K562 (cell line): ENCODE data around the gene HDAC3. TPM values are rescaled to one million over a fixed set of nuclear protein-coding genes. Genes with fewer than 3 reads are reported as not detected.

ENCODE experiments used
- ATF7 ChIP-seq: fragments of 450-650 bp; IDR thresholded peaks from 2 replicates; pipeline ENCODE4 v1.7.1; 2014; ENCODE audit warnings: mild to moderate bottlenecking, moderate library complexity
- HMGN3 ChIP-seq: IDR thresholded peaks from 2 replicates; pipeline ENCODE4 v1.6.1; 2011; ENCODE audit warnings: borderline replicate concordance, low read depth, mild to moderate bottlenecking, mixed read lengths, low read length; ENCODE audit not compliant: insufficient read length; ENCODE audit errors: extremely low read depth
- RCOR1 ChIP-seq, 2 experiments: IDR thresholded peaks; 2 replicates each; pipeline ENCODE4 v1.6.1; 2012; ENCODE audit warnings: low read depth in 2 of 2, low read length in 2 of 2, borderline replicate concordance in 1 of 2, improper control_type of control experiment in 1 of 2
- RREB1 ChIP-seq: fragments of 250-450 bp; sonication (Bioruptor Pico); IDR thresholded peaks from 2 replicates; pipeline ENCODE4 v1.4.0; 2020
- polyA plus RNA-seq, 8 experiments: library from polyadenylated mRNA; depleted of rRNA in 4 of 8; stranded (reverse) in 5 of 8; unstranded in 3 of 8; fragments of >200 nt; fragmentation: Nextera tagmentation in 2 of 8; fragmentation: Illumina TruSeq in 1 of 8; extraction: Ambion mirVana in 2 of 8; extraction: Trizol in 1 of 8; gene quantifications; 2 replicates each; pipeline versions ENCODE4 v1.2.1 to v1.2.3, GENCODE V29; 2011 to 2014; ENCODE audit warnings: inconsistent platforms in 1 of 8, missing spikeins in 1 of 8
- total RNA-seq, 7 experiments: library from RNA; depleted of rRNA in 6 of 7; stranded (reverse); fragments of >200 nt in 6 of 7; fragmentation: Illumina TruSeq in 2 of 7; extraction: Trizol in 2 of 7; gene quantifications; 2 replicates each; pipeline versions ENCODE4 v1.2.1 to v1.2.3, GENCODE V29; 2011 to 2021; ENCODE audit warnings: low replicate concordance in 1 of 7
- TF ChIP-seq, protein P1 (sequence below): fragments of 200-800 bp; sonication (Bioruptor generic); IDR thresholded peaks from 2 replicates; pipeline ENCODE4 v1.6.1; 2017; ENCODE audit warnings: missing genetic modification characterization, missing compliant biosample characterization
- TF ChIP-seq, protein P2 (sequence below): fragments of 450-650 bp; IDR thresholded peaks from 2 replicates; pipeline ENCODE4 v1.6.1; 2016; ENCODE audit warnings: mild to moderate bottlenecking, moderate library complexity

HDAC3 gene
- total and polyA plus RNA-seq, 9 of the 15 experiments (the other 6 are each of a cell fraction or from before 2014, with no cell fraction given) = 89.7 to 191 (median 119) TPM

- TF ChIP-seq, protein P1, sequence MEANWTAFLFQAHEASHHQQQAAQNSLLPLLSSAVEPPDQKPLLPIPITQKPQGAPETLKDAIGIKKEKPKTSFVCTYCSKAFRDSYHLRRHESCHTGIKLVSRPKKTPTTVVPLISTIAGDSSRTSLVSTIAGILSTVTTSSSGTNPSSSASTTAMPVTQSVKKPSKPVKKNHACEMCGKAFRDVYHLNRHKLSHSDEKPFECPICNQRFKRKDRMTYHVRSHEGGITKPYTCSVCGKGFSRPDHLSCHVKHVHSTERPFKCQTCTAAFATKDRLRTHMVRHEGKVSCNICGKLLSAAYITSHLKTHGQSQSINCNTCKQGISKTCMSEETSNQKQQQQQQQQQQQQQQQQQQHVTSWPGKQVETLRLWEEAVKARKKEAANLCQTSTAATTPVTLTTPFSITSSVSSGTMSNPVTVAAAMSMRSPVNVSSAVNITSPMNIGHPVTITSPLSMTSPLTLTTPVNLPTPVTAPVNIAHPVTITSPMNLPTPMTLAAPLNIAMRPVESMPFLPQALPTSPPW (CRISPR knock-in tag) = peak; percentile 95
- TF ChIP-seq HMGN3 = peak; percentile 66
- peak in 1 of 2 experiments; percentile 73; a peak in 2 of 4 replicates for TF ChIP-seq RCOR1 (IDR thresholded peaks at IDR 0.05; ENCODE audit: borderline replicate concordance in 1 of 2, low read depth in 2 of 2, low read length in 2 of 2)
- TF ChIP-seq RREB1 (CRISPR knock-in tag) = peak; percentile 55; the same call in 1 of the 2 replicates
- TF ChIP-seq, protein P2, sequence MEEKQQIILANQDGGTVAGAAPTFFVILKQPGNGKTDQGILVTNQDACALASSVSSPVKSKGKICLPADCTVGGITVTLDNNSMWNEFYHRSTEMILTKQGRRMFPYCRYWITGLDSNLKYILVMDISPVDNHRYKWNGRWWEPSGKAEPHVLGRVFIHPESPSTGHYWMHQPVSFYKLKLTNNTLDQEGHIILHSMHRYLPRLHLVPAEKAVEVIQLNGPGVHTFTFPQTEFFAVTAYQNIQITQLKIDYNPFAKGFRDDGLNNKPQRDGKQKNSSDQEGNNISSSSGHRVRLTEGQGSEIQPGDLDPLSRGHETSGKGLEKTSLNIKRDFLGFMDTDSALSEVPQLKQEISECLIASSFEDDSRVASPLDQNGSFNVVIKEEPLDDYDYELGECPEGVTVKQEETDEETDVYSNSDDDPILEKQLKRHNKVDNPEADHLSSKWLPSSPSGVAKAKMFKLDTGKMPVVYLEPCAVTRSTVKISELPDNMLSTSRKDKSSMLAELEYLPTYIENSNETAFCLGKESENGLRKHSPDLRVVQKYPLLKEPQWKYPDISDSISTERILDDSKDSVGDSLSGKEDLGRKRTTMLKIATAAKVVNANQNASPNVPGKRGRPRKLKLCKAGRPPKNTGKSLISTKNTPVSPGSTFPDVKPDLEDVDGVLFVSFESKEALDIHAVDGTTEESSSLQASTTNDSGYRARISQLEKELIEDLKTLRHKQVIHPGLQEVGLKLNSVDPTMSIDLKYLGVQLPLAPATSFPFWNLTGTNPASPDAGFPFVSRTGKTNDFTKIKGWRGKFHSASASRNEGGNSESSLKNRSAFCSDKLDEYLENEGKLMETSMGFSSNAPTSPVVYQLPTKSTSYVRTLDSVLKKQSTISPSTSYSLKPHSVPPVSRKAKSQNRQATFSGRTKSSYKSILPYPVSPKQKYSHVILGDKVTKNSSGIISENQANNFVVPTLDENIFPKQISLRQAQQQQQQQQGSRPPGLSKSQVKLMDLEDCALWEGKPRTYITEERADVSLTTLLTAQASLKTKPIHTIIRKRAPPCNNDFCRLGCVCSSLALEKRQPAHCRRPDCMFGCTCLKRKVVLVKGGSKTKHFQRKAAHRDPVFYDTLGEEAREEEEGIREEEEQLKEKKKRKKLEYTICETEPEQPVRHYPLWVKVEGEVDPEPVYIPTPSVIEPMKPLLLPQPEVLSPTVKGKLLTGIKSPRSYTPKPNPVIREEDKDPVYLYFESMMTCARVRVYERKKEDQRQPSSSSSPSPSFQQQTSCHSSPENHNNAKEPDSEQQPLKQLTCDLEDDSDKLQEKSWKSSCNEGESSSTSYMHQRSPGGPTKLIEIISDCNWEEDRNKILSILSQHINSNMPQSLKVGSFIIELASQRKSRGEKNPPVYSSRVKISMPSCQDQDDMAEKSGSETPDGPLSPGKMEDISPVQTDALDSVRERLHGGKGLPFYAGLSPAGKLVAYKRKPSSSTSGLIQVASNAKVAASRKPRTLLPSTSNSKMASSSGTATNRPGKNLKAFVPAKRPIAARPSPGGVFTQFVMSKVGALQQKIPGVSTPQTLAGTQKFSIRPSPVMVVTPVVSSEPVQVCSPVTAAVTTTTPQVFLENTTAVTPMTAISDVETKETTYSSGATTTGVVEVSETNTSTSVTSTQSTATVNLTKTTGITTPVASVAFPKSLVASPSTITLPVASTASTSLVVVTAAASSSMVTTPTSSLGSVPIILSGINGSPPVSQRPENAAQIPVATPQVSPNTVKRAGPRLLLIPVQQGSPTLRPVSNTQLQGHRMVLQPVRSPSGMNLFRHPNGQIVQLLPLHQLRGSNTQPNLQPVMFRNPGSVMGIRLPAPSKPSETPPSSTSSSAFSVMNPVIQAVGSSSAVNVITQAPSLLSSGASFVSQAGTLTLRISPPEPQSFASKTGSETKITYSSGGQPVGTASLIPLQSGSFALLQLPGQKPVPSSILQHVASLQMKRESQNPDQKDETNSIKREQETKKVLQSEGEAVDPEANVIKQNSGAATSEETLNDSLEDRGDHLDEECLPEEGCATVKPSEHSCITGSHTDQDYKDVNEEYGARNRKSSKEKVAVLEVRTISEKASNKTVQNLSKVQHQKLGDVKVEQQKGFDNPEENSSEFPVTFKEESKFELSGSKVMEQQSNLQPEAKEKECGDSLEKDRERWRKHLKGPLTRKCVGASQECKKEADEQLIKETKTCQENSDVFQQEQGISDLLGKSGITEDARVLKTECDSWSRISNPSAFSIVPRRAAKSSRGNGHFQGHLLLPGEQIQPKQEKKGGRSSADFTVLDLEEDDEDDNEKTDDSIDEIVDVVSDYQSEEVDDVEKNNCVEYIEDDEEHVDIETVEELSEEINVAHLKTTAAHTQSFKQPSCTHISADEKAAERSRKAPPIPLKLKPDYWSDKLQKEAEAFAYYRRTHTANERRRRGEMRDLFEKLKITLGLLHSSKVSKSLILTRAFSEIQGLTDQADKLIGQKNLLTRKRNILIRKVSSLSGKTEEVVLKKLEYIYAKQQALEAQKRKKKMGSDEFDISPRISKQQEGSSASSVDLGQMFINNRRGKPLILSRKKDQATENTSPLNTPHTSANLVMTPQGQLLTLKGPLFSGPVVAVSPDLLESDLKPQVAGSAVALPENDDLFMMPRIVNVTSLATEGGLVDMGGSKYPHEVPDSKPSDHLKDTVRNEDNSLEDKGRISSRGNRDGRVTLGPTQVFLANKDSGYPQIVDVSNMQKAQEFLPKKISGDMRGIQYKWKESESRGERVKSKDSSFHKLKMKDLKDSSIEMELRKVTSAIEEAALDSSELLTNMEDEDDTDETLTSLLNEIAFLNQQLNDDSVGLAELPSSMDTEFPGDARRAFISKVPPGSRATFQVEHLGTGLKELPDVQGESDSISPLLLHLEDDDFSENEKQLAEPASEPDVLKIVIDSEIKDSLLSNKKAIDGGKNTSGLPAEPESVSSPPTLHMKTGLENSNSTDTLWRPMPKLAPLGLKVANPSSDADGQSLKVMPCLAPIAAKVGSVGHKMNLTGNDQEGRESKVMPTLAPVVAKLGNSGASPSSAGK = peak; percentile 90
- 0 out of 2 replicates have a peak, but pooled peaks have one; percentile 12 for TF ChIP-seq ATF7
Measured at GRCh38 chr5:141681695-141682641, 45.3 kb upstream of the HDAC3 start, which contains the start of gene ARAP3 (continued).
